HEK293 (cell line): Measurements from ENCODE around the gene ARHGAP24.
A peak's percentile ranks its signal among the peaks of the same experiment; 100 is the strongest.

Experiments used
- CTCF ChIA-PET: fragments of 350-600 bp; formaldehyde crosslinking; extraction: SDS; loops from one replicate; lab custom pipeline; 2021; ENCODE audit warnings: antibody characterized with exemption; lab: Yijun Ruan, JAX
- POLR2A ChIA-PET: fragments of 300-600 bp; formaldehyde crosslinking; extraction: SDS; loops from one replicate; lab custom pipeline; 2020; ENCODE audit warnings: antibody characterized with exemption, inconsistent platforms; lab: Yijun Ruan, JAX
- H3K27ac ChIP-seq: fragments of 200-500 bp; sonication (Bioruptor generic); 2 replicates; pipeline ENCODE4 v1.5.1; 2014; ENCODE audit warnings: low read depth, low read length, control low read depth, inconsistent platforms; ENCODE audit errors: extremely low read depth
- H3K36me3 ChIP-seq, 2 experiments: fragments of 200-500 bp in 1 of 2; sonication (Bioruptor generic) in 1 of 2; 1 replicate in 1 of 2; 2 replicates in 1 of 2; pipeline ENCODE4 v1.5.1; 2014 to 2017; ENCODE audit warnings: inconsistent platforms in 2 of 2, low read length in 2 of 2; ENCODE audit not compliant: control insufficient read depth in 2 of 2, insufficient read depth in 1 of 2
- H3K4me1 ChIP-seq: fragments of 200-500 bp; sonication (Bioruptor generic); 2 replicates; pipeline ENCODE4 v1.5.1; 2014; ENCODE audit warnings: mild to moderate bottlenecking, low read length, inconsistent platforms; ENCODE audit not compliant: control insufficient read depth, insufficient read depth
- H3K4me3 ChIP-seq: 2 replicates; pipeline ENCODE4 v1.5.1; 2011; ENCODE audit warnings: low read depth, mild to moderate bottlenecking, control low read depth, low read length, moderate library complexity
- H3K9me3 ChIP-seq: fragments of 200-500 bp; sonication (Bioruptor generic); 2 replicates; pipeline ENCODE4 v1.5.1; 2014; ENCODE audit warnings: low read depth, low read length, inconsistent platforms; ENCODE audit not compliant: control insufficient read depth, insufficient read depth
- GLI2 ChIP-seq: fragments of 450-650 bp; formaldehyde crosslinking; IDR thresholded peaks from 2 replicates; pipeline ENCODE4; 2017; ENCODE audit warnings: missing biosample characterization, missing genetic modification characterization, low read depth, borderline replicate concordance
- KLF17 ChIP-seq: fragments of 450-650 bp; formaldehyde crosslinking; IDR thresholded peaks from 2 replicates; pipeline ENCODE4 v1.5.1; 2016; ENCODE audit warnings: missing biosample characterization, missing genetic modification characterization
- PRDM2 ChIP-seq: fragments of 450-650 bp; formaldehyde crosslinking; IDR thresholded peaks from 2 replicates; pipeline ENCODE4 v1.5.1; 2016; ENCODE audit warnings: missing biosample characterization, missing genetic modification characterization, borderline replicate concordance
- REPIN1 ChIP-seq: fragments of 450-650 bp; formaldehyde crosslinking; IDR thresholded peaks from 2 replicates; pipeline ENCODE4 v1.5.1; 2017; ENCODE audit warnings: missing biosample characterization, missing genetic modification characterization, low read depth
- SCRT2 ChIP-seq: fragments of 450-650 bp; formaldehyde crosslinking; IDR thresholded peaks from 2 replicates; pipeline ENCODE4 v1.5.1; 2016; ENCODE audit warnings: missing biosample characterization, missing genetic modification characterization
- SETDB1 ChIP-seq: IDR thresholded peaks from one replicate; pipeline ENCODE4 v1.6.1; 2017; ENCODE audit warnings: mild to moderate bottlenecking, low read length, moderate library complexity, mixed read lengths; ENCODE audit not compliant: insufficient read length
- ZBTB1 ChIP-seq: fragments of 450-650 bp; formaldehyde crosslinking; IDR thresholded peaks from 2 replicates; pipeline ENCODE4 v1.5.1; 2016; ENCODE audit warnings: missing biosample characterization, missing genetic modification characterization
- ZIC2 ChIP-seq: fragments of 450-650 bp; formaldehyde crosslinking; IDR thresholded peaks from 2 replicates; pipeline ENCODE4 v1.5.1; 2016; ENCODE audit warnings: missing biosample characterization, missing genetic modification characterization
- ZNF239 ChIP-seq: fragments of 450-650 bp; formaldehyde crosslinking; IDR thresholded peaks from 2 replicates; pipeline ENCODE4 v1.5.1; 2016; ENCODE audit warnings: missing biosample characterization, missing genetic modification characterization
- ZNF274 ChIP-seq, 2 experiments: fragments of 200-500 bp in 1 of 2; fragments of 450-650 bp in 1 of 2; sonication (Bioruptor generic) in 1 of 2; formaldehyde crosslinking in 1 of 2; IDR thresholded peaks; 2 replicates each; pipeline versions ENCODE4 v1.5.1 to v1.6.1; 2014 to 2016; ENCODE audit warnings: borderline replicate concordance in 1 of 2, inconsistent platforms in 1 of 2, low read length in 1 of 2, missing biosample characterization in 1 of 2, missing genetic modification characterization in 1 of 2
- ZNF48 ChIP-seq: fragments of 450-650 bp; formaldehyde crosslinking; IDR thresholded peaks from 2 replicates; pipeline ENCODE4 v1.5.1; 2016; ENCODE audit warnings: missing biosample characterization, missing genetic modification characterization
- ZNF514 ChIP-seq: fragments of 450-650 bp; formaldehyde crosslinking; IDR thresholded peaks from 2 replicates; pipeline ENCODE4 v1.5.1; 2016; ENCODE audit warnings: missing biosample characterization, missing genetic modification characterization
- ZNF521 ChIP-seq: fragments of 450-650 bp; formaldehyde crosslinking; IDR thresholded peaks from 2 replicates; pipeline ENCODE4 v1.5.1; 2017; ENCODE audit warnings: missing biosample characterization, mild to moderate bottlenecking, missing genetic modification characterization
- ZNF654 ChIP-seq: fragments of 450-650 bp; formaldehyde crosslinking; IDR thresholded peaks from 2 replicates; pipeline ENCODE4 v1.5.1; 2016; ENCODE audit warnings: low read depth, missing biosample characterization, missing genetic modification characterization
- TF ChIP-seq, protein P1 (sequence below): fragments of 450-650 bp; formaldehyde crosslinking; IDR thresholded peaks from 2 replicates; pipeline ENCODE4 v1.5.1; 2016; ENCODE audit warnings: missing biosample characterization, missing genetic modification characterization, low read depth
- TF ChIP-seq, protein P2 (sequence below): fragments of 450-650 bp; formaldehyde crosslinking; IDR thresholded peaks from 2 replicates; pipeline ENCODE4 v1.5.1; 2016; ENCODE audit warnings: missing biosample characterization, missing genetic modification characterization, borderline replicate concordance

Gene ARHGAP24

GRCh38 chr4:85884251-85884650, 409.3 kb downstream of the ARHGAP24 start (continued):
- TF ChIP-seq KLF17 (tag by site-specific recombination) = no peak

DNA sequence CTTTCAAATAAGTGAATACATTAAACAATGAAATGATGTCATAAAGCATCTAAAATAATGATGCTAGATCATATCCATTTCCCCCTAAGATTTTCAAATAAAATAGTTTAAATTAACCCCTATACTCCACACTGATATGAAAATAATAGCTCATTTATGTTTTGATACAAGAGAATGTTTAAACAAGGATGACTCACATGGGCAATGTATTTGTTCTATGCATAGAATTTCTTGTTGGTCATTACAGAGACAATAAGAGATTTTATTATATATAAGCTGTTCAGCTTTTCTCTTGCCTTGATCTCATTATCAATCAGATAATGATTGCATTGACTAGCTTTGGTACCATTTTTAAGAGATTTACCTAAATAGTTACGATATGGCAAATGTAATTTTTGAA, 411.7 kb downstream of the ARHGAP24 start:
- H3K9me3 ChIP-seq = no peaks in the 10 kb centered on the region
- CTCF ChIA-PET = interaction anchor here (1.3 kb wide), 1 partner anchor 90 kb away, joined by 4 read pairs; no protein-coding TSS in a partner anchor
- H3K4me3 ChIP-seq = no peak overlapping the region
- TF ChIP-seq, protein P1, sequence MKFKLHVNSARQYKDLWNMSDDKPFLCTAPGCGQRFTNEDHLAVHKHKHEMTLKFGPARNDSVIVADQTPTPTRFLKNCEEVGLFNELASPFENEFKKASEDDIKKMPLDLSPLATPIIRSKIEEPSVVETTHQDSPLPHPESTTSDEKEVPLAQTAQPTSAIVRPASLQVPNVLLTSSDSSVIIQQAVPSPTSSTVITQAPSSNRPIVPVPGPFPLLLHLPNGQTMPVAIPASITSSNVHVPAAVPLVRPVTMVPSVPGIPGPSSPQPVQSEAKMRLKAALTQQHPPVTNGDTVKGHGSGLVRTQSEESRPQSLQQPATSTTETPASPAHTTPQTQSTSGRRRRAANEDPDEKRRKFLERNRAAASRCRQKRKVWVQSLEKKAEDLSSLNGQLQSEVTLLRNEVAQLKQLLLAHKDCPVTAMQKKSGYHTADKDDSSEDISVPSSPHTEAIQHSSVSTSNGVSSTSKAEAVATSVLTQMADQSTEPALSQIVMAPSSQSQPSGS (tag by site-specific recombination) = 0 out of 2 replicates have a peak, but pooled peaks have one; percentile 20
- no peak for TF ChIP-seq ZNF239 (tag by site-specific recombination)
- H3K36me3 ChIP-seq = no peaks in the 10 kb centered on the region
- POLR2A ChIA-PET = no interaction called here
- no peaks in the 10 kb centered on the region for H3K4me1 ChIP-seq
- no peak overlapping the region for H3K27ac ChIP-seq

GRCh38 chr4:85889314-85889713, 414.4 kb downstream of the ARHGAP24 start:
- H3K27ac ChIP-seq = no peak overlapping the region
- no peaks in the 10 kb centered on the region for H3K4me1 ChIP-seq
- H3K4me3 ChIP-seq = no peak overlapping the region
- no peaks in the 10 kb centered on the region for H3K9me3 ChIP-seq
- no peaks in the 10 kb centered on the region for H3K36me3 ChIP-seq
- POLR2A ChIA-PET = no interaction called here
- no peak for TF ChIP-seq ZNF521 (tag by site-specific recombination)
- no peak for TF ChIP-seq GLI2
- TF ChIP-seq REPIN1 (tag by site-specific recombination) = no peak
- TF ChIP-seq, protein P2, sequence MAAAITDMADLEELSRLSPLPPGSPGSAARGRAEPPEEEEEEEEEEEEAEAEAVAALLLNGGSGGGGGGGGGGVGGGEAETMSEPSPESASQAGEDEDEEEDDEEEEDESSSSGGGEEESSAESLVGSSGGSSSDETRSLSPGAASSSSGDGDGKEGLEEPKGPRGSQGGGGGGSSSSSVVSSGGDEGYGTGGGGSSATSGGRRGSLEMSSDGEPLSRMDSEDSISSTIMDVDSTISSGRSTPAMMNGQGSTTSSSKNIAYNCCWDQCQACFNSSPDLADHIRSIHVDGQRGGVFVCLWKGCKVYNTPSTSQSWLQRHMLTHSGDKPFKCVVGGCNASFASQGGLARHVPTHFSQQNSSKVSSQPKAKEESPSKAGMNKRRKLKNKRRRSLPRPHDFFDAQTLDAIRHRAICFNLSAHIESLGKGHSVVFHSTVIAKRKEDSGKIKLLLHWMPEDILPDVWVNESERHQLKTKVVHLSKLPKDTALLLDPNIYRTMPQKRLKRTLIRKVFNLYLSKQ = no peak
- TF ChIP-seq SETDB1 = no peak
- no peak for TF ChIP-seq ZNF514 (tag by site-specific recombination)
- TF ChIP-seq SCRT2 (tag by site-specific recombination) = no peak
- TF ChIP-seq ZIC2 = no peak
- TF ChIP-seq ZNF48 = no peak
- TF ChIP-seq ZBTB1 (tag by site-specific recombination) = no peak
- no peak for TF ChIP-seq PRDM2 (tag by site-specific recombination)
- no peak for TF ChIP-seq ZNF654 (tag by site-specific recombination)
- TF ChIP-seq ZNF274 (IDR thresholded peaks at IDR 0.05; ENCODE audit: low read length) = no peak
- TF ChIP-seq ZNF274 (tag by site-specific recombination; IDR thresholded peaks at IDR 0.05; ENCODE audit: borderline replicate concordance) = no peak
- CTCF ChIA-PET = no interaction called here
